SKM-1 treated with dmso at 0.1 percent for 144 hours (cell line): ENCODE measurements around the gene GP1BB.
"Not testable (repeated sequence)": the region's sequence is repeated elsewhere in the genome, so short reads cannot be mapped to it uniquely, and the experiment has no call there.

ENCODE experiments used
- DNase-seq: peaks from one replicate; lab custom pipeline; 2025; ENCODE audit not compliant: unreplicated experiment; lab: John Stamatoyannopoulos, UW

The GP1BB gene

DNA sequence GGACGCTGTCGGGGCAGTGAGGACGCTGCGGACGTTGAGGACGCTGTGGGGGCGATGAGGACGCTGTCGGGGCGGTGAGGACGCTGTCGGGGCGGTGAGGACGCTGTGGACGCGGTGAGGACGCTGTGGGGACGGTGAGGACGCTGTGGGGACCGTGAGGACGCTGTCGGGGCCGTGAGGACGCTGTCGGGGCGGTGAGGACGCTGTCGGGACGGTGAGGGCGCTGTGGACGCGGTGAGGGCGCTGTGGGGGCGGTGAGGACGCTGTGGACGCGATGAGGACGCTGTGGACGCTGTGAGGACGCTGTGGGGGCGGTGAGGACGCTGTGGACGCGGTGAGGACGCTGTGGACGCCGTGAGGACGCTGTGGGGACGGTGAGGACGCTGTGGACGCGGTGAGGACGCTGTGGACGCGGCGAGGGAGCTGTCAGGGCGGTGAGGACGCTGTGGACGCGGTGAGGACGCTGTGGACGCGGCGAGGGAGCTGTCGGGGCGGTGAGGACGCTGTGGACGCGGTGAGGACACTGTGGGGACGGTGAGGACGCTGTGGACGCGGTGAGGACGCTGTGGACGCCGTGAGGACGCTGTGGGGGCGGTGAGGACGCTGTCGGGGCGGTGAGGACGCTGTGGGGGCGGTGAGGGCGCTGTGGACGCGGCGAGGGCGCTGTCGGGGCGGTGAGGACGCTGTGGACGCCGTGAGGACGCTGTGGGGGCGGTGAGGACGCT is 2.9 kb downstream of the GP1BB start:
- DNase-seq, result not testable (repeated sequence)

DNA sequence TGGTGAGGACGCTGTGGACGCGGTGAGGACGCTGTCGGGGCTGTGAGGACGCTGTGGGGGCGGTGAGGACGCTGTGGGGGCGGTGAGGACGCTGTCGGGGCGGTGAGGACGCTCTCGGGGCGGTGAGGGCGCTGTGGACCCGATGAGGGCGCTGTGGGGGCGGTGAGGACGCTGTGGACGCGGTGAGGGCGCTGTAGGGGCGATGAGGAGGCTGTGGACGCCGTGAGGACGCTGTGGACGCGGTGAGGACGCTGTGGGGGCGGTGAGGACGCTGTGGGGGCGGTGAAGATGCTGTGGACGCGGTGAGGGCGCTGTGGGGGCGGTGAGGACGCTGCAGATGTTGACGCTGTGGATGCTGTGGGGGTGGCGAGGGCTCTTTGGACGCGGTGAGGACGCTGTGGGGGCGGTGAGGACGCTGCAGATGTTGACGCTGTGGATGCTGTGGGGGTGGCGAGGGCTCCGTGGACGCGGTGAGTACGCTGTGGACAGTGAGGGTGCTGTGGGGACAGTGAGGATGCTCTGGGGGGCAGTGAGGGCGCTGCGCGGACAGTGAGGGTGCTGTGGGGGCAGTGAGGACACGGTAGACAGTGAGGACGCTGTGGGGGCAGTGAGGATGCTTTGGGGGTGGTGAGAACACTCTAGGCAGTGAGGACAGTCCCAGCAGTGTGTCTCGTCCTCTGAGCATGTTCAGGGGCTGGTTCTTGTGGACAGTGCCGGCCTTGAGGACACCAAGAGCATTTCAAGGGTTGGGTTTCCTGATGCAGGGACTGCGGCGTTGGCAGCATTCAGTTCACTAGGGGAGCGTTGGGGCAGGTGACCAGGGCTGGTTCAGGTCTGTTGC is 4.2 kb downstream of the GP1BB start:
- no peak for DNase-seq

DNA sequence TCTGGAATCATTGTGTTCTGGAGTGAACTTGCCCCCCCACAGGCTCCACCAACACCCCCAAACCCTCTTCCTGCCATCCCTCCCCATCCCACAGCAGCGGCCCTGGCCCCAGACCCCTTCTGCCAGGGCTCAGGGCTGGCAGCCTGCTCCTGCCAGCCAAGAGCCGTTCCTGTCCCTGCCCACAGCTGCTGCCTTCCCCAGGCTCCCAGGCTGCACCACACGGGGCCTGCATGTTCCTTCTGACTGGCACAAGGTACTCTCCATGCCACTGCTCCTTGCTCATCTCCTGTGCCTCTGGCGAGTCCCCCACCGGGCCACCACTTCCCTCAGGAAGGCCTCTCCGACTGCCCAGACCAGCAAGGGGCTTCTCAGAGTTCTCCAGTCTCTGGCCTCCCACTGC is 4.9 kb downstream of the GP1BB start:
- no peak for DNase-seq

DNA sequence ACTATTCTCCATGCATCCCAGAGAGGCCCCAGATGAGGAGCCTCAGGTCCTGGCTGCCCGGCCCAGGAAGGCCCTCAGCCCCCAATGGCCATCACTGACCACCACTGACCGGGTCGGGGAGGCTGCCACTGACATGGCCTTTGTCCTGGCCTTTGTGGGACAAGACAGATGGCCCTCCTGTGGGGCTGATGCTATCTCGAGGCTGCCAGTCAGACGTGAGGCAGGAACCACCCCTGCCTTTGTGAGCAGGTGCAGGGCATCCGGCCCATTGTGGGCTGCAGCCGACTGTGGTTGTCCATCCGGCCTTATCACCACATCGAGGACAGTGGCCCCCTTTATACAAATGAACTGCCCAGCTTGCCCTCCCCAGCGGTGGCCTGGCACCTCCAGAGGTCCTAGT is 5.5 kb downstream of the GP1BB start:
- DNase-seq, result no peak

- DNase-seq, result no peak
Measured at GRCh38 chr22:19729507-19729906, 6.2 kb downstream of the GP1BB start.

DNA sequence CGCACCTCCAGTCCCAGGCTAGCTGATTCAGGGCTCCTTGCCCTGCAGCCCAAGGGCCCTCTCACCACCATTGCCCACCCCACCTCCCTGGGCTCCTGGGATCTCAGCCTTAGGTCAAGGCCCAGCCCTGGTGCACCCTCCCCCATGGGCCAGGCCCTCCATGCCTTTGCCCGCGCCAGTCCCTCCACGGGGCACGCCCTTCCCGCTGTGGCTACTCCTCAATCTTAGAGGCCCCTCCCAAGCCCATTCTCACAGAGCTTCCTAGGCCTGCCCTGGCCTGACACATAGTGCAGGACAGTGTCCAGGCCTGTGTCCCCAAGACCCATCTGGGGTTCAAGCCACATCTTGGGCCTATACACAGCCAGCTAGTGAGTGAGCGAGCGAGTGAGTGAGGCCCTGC is 6.9 kb downstream of the GP1BB start:
- no peak for DNase-seq

DNA sequence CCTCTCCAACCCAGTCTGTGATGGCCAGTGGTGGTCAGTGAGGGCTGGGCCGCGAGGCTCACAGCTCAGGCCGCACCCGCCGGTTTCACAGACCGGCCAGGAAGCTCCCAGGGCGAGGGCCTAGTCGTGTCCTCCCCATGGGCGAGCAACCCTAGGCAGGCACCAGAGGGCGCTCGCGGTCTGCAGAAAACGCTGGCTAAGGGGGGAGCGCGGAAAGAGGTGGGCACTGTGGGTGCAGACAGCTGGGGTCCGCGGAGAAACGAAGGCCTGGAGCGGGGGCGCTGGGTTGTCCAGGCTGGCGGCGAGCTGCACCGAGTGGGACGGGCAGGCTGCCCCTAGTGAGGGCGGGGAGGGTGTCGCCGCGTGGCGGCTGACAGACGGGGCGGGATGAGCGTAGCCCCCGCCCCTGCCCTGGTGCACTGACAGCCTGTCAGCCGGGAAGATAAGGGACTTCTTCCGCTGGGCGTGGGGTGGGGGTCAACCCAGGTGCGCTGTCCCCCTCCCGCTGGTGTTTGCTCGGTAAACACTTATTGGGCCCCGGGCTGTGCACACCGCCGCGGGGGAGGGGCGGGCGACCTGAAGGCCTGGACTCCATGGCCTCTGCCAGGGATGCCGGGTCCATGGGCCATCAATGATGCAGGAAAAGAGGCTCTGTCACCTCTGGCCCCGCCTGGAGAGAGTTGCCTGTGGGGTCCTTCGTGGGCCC is 7.5 kb downstream of the GP1BB start:
- DNase-seq, result peak; percentile 73

GRCh38 chr22:19731361-19732135 is 8.2 kb downstream of the GP1BB start:
- no peak for DNase-seq

DNA sequence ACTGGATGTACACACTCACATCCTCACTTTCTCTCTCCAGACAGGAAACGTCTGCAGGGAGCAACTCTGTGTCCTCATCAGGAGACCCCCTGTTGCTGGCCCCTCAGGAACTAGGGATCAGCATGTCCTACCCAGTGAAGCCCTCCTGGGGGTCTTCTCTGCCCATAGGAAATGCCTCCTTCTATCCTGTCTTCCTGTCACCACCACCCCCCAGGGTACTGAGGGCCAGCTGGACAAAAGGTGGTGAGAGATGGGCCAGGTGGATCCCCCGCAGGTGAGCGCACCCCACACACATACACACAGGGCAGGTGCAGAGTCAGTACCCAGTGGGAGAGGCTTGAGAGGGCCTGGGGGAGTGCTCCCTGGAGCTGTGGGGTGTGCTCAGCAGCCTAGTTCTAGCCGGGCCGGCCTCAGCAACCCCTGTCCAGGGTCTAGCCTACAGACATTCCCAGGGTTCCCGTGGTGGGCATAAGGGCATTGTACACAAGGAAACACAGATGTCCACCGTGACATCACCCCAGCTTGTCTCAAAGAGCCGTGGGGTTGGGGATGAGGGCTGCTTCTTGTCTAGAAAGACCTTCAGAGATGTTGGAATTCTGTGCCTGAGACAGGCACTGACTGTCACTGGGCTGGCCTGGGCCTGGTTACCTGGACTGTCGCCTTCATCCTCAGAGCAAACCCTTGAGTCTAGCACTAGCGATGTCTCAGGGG is 9.2 kb downstream of the GP1BB start:
- no peak for DNase-seq

DNA sequence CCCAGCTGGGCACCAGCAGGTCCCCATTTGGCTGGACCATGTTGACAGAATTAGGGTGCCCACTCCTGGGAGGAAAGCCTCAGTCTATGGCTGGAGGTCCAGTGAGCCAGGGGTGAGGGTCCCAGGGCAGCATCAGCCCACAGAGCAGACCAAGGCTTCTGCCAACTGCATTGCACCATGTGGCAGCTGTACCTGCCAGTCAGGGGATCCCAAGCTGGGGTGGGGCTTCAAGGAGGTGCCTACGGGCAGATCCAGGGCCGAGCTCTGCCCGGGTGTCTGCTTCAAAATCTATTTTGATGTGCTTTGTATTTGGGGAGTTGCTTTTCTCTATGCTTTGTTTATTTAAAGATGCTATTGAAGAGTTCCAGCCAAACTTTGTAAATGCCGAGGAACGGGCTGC is 10.4 kb downstream of the GP1BB start:
- no peak for DNase-seq

DNA sequence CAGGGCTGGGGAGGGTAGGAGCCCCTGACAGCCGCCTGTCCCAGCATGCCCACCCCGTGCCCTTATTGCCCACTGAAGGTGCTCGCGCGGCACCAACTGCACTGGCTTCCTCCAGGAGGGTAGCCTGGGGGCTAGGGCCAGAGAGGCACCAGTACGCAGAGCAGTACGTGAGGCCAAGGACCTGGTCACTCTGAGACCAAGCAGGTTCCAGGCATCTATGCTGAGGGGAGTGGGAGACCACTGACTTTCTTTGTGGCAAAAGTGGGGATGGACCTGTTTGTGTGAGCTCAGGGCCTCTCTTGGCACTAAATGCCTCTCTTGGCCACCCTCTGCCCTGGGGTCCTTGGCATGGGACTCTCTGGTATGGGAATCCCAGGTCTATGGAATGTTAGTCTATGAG is 10.8 kb downstream of the GP1BB start:
- no peak for DNase-seq

DNA sequence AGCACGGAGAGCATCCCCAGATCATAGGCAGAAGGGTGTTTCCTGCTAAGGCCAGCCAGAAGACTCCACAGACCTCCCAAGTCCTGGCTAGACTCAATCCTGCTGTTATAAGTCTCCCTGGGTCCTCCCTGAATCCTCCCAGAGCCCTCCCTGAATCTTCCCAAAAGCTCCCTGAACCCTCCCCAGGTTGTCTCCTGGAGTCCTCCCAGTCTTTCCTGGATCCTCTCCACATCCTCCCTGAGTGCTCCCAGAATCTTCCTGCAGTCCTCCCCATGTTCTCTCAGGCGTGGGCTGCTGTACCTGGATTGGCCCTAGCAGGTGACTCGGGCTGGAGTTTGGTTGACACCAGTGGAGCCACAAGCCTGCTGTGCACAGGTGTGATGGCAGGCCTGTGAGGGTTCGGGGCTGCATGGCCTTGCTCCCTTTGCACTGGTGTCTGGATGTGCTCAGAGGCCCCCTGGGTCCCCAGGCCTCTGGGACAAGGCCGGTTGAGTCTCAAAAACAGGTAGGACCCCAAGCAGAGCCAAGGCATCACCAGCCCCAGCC is 11.6 kb downstream of the GP1BB start:
- DNase-seq, result no peak

DNA sequence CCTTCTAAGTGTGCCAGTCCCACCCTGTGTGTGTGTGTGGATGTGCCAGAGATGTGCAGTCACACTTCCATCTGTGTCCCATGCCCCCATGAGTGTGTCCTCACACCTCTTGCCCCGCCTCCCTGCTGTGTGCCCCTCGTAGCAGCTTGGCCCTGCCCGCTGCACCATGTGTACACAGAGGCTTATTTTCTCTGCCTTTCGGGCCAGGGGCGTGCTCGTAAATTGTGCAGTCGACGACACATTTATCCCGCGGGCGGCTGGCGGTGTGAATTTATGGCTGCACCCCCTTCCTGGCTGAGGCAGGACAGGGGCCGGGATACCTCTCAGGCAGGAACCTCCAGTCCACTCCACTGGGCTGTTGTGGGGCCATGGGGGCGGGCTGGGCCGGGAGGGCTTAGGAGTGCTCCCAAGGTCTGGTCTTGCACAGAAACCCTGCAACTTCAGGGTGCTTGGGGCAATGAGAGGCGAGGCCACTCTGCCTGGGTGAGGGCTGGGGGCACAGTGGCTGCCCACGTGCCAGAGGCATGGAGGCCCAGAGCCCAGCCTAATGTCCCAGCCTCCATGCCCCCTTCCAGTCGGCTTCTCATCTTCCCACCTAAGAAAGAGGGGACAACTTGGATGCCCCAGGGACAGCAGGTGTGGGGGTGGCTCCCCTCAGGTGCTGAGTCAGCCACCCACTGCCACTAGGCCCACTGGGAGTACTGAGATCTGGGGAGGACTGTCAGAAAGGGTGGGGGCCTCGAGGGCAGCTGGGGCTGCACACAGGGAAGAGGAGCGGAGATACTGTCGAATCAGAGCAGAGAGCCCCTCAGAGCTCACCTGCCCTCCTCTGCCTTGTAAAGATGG is 12.5 kb downstream of the GP1BB start:
- no peak for DNase-seq

DNA sequence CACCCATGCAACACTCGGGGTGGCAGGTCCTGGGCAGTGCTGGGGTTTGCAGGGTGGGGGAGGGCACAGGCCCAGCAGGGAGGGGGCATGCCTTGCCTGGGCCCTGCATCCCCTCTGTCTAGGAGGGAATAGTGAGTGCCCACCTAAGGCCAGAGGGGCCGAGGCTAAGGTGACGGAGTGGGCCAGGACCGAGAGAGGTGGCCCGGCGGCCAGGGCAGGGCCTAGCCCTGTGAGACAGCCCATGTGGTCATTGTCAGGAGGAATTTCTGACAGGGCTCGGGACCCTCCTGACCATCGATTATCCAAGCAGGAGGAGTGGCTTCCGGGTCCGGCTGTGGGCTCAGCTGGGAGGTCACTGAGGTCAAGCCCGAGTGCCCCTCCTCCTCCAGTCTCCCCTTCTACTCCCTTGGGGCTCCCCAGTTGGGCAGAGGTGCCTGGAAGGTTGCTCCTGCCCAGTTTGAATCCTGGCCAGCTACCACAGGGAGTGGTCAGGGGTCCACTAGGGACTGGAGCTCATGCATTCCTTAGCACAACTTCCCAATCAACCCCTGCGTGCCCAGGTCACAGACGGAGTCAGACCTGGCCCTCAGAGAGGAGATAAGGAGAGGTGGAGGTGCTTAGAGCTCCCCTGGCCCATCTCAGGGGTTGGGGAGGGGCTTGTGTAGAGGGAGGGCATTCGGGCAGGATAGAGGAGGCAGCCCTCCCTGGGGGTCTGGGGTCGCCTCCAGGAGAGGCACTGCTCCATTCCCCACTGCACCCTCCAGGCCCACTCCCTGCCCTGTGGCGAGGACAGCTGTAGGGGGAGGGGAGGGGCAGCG is 14.7 kb downstream of the GP1BB start:
- DNase-seq, result no peak

- no peak for DNase-seq
Measured at GRCh38 chr22:19738664-19739447, 15.5 kb downstream of the GP1BB start.

DNA sequence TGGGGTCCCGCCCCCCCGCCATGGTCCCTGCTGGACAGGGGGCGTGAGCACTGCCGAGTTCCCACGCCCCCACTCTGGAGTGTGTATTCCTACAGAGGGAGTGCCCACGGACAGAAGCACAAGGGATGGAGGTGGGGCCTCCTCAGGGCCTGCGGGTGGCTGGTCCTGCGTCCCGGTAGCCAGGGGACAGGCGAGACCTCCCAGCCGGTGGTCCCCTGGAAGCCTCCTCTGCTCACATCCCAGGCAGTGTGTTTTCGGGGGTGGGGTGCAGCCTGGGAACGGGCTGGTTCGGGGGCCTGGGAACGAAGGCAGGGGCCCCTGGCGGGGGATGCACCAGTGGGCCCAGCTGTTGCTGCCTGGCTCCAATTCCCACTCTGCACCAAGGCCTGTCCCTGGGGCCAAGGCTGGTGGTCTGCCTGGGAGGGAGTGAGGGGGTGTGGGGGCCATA is 16.1 kb downstream of the GP1BB start:
- DNase-seq, result no peak

DNA sequence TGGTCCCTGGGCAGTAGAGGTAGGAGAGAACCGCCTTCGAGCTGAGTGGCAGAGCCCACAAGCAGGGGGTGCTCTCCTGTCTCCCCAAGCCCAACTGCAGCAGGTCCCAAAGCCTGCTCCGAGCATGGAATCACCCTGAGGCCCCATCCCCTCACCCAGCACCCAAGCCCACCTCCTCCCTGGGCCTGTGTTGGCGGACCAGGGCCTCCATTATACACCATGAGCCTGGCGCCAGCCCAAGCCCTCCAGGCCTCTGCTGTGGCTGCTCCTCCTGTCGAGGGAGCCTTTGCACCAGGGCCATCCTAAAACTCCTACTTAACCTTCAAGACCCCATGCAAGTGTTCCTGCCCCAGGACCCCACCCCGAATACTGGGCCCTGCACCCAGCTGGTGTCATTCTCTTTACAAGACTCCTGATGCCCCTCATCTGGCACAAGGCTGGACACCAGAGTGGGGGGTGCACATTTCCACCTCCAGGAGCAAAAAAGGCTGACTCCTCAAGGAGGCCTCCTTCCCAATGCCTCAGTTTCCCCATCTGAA is 16.6 kb downstream of the GP1BB start:
- no peak for DNase-seq
